ENCODE measurements around the gene EMC10.

Gene EMC10

DNA sequence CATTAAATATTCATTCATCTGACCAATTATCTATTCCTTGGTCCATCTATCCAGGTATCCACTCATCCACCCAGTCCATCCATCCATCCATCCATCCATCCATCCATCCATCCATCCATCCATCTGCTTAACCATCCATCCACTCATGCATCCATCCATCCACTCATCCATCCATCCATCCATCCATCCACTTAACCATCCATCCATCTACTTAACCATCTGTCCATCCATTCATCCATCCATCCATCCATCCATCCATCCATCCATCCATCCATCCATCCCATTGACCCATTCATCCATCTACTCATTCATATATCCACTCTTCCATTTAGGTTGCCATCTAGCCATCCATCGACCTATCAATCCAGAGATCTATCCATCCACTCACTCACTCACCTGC is 32.2 kb upstream of the EMC10 start:
- H3K4me3 Mint-ChIP-seq = no peak overlapping the region
- H3K27me3 Mint-ChIP-seq = peaks cover 9% of the 10 kb centered on the region
- H3K27ac Mint-ChIP-seq = no peak overlapping the region
- no peaks in the 10 kb centered on the region for H3K4me1 Mint-ChIP-seq (ENCODE audit: low read depth)
- H3K36me3 Mint-ChIP-seq = no peaks in the 10 kb centered on the region
- H3K9me3 Mint-ChIP-seq (ENCODE audit: low read depth) = no peaks in the 10 kb centered on the region

DNA sequence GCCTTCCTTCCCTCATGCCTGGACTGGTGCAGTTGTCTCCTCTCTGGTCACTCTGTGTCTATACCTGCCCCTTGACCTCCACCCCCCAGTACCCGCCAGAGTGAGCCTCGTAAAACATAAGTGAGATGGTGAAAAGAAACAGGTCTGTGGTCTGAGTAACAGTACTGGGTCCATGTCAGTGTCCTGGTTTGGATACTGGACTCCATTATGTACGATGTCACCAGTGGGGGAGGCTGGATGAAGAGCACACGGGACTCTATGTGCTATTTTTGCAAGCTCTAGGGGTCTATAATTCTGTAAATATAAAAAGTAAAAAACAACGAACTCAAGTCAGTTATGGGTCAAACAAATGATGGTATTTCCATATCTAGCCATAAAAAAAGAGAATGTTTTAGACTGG is 29.3 kb upstream of the EMC10 start:
- Mint-ChIP-seq H3K27ac (no peak overlapping the region), H3K27me3 (peaks cover 5% of the 10 kb centered on the region), H3K4me3 (no peak overlapping the region), H3K9me3 (ENCODE audit: low read depth) (no peaks in the 10 kb centered on the region), H3K36me3 (no peaks in the 10 kb centered on the region), H3K4me1 (ENCODE audit: low read depth) (no peaks in the 10 kb centered on the region)

DNA sequence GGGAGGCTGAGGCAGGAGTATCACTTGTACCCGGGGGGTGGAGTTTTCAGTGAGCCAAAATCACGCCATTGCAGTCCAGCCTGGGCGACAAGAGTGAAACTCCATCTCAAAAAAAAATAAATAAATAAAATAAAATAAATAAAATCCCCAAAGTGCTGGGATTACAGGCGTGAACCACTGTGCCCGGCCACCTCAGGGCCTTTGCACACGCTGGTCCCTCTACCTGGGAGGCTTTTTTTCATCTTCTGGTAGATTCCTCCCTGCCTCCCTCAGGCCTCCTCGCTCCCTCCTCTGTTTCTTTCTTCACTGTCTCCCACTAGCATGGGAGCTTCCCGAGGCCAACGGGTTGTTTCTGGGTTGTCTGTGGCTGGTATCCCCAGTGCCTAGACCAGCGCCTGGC is 28.6 kb upstream of the EMC10 start:
- no peaks in the 10 kb centered on the region for H3K36me3 Mint-ChIP-seq
- no peaks in the 10 kb centered on the region for H3K4me1 Mint-ChIP-seq (ENCODE audit: low read depth)
- no peaks in the 10 kb centered on the region for H3K9me3 Mint-ChIP-seq (ENCODE audit: low read depth)
- no peak overlapping the region for H3K4me3 Mint-ChIP-seq
- H3K27ac Mint-ChIP-seq = no peak overlapping the region
- H3K27me3 Mint-ChIP-seq = peaks cover 5% of the 10 kb centered on the region

DNA sequence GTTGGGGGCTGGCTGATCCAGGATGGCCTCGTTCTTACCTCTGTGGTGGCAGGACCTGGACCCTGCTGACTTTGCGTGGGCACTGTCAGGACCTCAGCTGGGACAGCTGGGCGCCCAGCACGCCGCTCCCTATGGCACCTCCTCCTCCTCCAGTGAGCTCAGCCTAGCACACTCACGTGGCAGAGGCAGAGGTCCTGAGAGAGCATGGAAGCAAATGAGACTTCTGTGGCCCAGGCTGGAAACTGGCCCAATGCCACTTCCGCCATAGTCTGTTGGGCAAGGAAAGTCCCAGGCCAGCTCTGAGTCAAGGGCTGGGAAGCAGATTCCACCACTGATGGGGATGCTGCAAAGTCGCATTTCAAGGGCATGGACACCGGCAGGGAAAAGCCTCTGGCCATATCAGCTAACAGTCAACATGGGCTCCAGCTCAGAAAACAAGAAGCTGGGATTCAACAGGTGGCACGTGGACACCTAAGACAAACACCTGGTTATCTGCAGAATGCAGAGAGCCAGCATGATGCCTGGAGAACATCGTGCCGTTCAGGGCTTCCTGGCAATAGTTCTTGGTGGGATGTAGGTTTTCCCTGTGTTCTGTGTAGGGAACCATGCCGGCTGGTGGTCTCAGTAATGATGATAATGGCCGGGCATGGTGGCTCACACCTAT is 26.9 kb upstream of the EMC10 start:
- H3K9me3 Mint-ChIP-seq (ENCODE audit: low read depth) = no peaks in the 10 kb centered on the region
- H3K27ac Mint-ChIP-seq = no peak overlapping the region

DNA sequence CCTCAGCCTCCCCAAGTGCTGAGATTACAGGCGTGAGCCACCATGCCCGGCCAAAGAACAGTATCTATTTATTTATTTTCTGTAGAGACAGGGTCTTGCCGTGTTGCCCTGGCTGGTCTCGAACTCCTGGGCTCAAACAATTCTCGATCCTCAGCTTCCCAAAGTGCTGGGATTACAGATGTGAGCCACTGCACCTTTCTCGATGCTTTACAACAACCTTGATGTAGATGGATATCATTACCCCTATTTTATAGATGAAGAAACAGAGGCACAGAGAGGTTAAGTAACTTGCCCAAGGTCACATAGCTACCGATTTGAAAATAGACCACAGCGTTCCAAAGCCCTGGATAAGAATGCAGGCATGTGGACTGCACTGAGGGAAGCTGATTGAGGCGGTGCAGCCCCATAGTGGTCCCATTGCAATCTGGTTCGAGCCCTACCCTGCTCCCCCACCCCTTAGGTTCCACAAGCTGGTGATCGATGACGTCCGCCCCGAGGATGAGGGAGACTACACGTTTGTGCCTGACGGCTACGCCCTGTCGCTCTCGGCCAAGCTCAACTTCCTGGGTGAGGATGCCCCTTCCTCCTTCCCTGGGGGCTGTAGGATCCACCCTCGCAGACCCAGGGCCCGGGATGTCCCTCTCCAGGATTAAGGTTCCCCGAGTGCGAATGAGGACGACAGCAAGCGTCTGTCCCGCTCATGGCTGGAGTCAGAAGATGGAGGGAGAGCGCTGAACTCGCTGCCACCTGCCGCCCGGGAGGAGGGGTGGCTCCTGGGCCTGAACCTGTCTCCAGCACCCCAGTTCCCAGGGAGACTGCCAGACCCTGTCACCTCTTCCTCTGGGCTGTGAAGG is 25.7 kb upstream of the EMC10 start:
- H3K9me3 Mint-ChIP-seq (ENCODE audit: low read depth) = no peaks in the 10 kb centered on the region
- H3K4me3 Mint-ChIP-seq = no peak overlapping the region
- H3K27me3 Mint-ChIP-seq = no peaks in the 10 kb centered on the region
- no peaks in the 10 kb centered on the region for H3K4me1 Mint-ChIP-seq (ENCODE audit: low read depth)
- H3K27ac Mint-ChIP-seq = no peak overlapping the region
- no peaks in the 10 kb centered on the region for H3K36me3 Mint-ChIP-seq

More for the DNA sequence above, 26.9 kb upstream of the EMC10 start:
- no peaks in the 10 kb centered on the region for H3K4me1 Mint-ChIP-seq (ENCODE audit: low read depth)
- H3K4me3 Mint-ChIP-seq = no peak overlapping the region
- no peaks in the 10 kb centered on the region for H3K36me3 Mint-ChIP-seq
- H3K27me3 Mint-ChIP-seq = peaks cover 2% of the 10 kb centered on the region

DNA sequence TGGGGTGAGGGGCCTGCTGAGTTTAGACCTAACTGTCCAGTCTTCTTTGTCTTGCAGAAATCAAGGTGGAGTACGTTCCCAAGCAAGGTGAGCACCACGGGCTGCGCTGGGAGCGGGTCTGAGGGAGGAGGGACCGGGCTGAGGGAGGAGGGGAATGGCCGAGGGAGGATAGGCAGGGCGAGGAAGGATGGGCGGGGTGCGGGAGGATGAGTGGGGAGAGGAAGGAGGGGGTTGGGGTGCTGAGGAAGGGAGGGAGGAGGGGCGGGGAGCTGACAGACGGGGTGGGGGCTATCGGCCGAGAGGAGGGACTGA is 25.1 kb upstream of the EMC10 start:
- no peaks in the 10 kb centered on the region for H3K36me3 Mint-ChIP-seq
- H3K27me3 Mint-ChIP-seq = no peaks in the 10 kb centered on the region
- no peak overlapping the region for H3K4me3 Mint-ChIP-seq
- no peak overlapping the region for H3K27ac Mint-ChIP-seq
- no peaks in the 10 kb centered on the region for H3K4me1 Mint-ChIP-seq (ENCODE audit: low read depth)
- H3K9me3 Mint-ChIP-seq (ENCODE audit: low read depth) = no peaks in the 10 kb centered on the region

DNA sequence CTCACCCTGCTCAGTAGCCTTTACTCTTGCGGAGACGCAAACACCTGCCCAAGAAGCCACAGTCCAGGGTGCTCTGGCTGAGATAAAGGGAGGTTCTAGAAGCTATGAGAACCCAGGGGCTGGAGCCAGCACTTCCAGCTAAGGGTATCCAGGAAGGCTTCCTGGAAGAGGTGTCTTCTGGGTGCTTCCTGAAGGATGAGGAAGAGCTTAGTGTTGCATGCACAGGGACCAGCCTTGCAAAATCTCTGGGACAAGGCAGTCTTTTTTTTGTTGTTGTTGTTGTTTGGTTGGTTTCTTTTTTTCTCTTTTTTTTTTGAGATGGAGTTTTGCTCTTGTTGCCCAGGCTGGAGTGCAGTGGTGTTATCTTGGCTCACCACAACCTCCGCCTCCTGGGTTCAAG is 23.1 kb upstream of the EMC10 start:
- Mint-ChIP-seq H3K36me3 (peaks cover 2% of the 10 kb centered on the region), H3K9me3 (ENCODE audit: low read depth) (no peaks in the 10 kb centered on the region), H3K4me1 (ENCODE audit: low read depth) (no peaks in the 10 kb centered on the region), H3K27ac (no peak overlapping the region), H3K27me3 (peaks cover 9% of the 10 kb centered on the region), H3K4me3 (no peak overlapping the region)

DNA sequence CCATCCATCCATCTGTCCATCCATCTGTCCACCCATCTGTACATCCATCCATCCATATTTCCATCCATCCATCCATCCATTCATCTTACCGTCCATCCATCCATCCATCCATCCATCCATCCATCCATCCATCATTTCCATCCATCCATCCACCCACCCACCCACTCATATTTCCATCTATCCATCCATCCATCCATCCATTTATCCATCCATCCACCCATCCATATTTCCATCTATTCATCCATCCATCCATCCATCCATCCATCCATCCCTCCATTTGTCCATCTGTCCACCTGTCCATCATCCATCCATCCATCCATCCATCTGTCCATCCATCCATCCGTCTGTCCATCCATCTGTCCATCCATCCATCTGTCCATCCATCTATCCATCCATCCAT is 20.3 kb upstream of the EMC10 start:
- no peaks in the 10 kb centered on the region for H3K9me3 Mint-ChIP-seq (ENCODE audit: low read depth)
- no peak overlapping the region for H3K27ac Mint-ChIP-seq
- peaks cover 11% of the 10 kb centered on the region for H3K27me3 Mint-ChIP-seq
- H3K4me1 Mint-ChIP-seq (ENCODE audit: low read depth) = no peaks in the 10 kb centered on the region
- H3K4me3 Mint-ChIP-seq = no peak overlapping the region
- H3K36me3 Mint-ChIP-seq = peaks cover 2% of the 10 kb centered on the region

DNA sequence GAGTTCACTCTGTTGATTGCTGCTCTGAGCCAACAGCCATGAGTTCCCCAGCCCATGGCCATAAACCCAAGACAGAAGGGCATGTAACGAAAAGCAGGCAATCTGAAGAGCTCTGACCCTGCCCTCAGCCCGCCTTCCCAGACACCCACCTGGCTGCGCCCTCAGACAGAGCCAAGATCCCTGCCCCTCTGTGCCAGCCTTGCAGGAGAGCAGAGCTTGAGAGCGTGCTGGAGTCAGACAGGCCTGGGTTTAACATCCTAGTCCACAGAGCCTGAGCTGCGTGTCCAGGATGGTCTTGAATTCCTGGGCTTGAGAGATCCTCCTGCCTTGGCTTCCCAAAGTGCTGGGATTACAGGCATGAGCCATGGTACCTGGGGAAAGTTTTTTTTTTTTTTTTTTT is 19.0 kb upstream of the EMC10 start:
- Mint-ChIP-seq H3K36me3 (peaks cover 2% of the 10 kb centered on the region), H3K9me3 (ENCODE audit: low read depth) (no peaks in the 10 kb centered on the region), H3K27ac (no peak overlapping the region)

DNA sequence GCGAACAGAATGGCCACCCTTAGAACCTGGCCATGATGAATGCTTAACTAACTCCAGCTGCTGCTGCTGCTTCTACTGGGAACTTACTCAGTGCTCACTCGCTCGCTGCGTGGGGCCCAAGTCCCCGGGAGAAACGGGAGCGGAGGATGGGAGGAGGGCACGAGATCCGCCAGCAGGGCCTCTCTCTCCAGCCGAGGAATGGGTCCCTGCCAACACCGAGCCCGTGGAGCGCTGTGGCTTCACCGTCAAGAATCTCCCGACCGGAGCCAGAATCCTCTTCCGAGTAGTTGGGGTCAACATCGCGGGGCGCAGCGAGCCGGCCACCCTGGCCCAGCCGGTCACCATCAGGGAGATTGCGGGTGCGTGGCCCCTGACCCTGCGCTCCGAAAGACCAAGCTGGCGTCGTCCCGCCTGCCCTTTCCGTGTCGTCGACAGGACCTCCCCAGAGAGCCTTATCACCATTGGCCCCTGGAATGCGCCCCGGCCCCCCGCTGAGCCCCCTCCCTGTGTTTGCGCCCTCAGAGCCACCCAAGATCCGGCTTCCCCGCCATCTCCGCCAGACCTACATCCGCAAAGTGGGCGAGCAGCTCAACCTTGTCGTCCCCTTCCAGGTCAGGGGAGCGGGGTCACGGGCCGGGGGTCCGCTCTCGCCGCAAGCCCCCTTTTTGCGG is 17.8 kb upstream of the EMC10 start:
- H3K9me3 Mint-ChIP-seq (ENCODE audit: low read depth) = no peaks in the 10 kb centered on the region
- H3K27me3 Mint-ChIP-seq = peaks cover 13% of the 10 kb centered on the region
- H3K36me3 Mint-ChIP-seq = peaks cover 2% of the 10 kb centered on the region
- no peak overlapping the region for H3K4me3 Mint-ChIP-seq
- H3K27ac Mint-ChIP-seq = no peak overlapping the region
- peaks cover 3% of the 10 kb centered on the region for H3K4me1 Mint-ChIP-seq (ENCODE audit: low read depth)

More for the DNA sequence above, 19.0 kb upstream of the EMC10 start:
- Mint-ChIP-seq H3K4me3 (no peak overlapping the region), H3K27me3 (peaks cover 11% of the 10 kb centered on the region), H3K4me1 (ENCODE audit: low read depth) (peaks cover 3% of the 10 kb centered on the region)

DNA sequence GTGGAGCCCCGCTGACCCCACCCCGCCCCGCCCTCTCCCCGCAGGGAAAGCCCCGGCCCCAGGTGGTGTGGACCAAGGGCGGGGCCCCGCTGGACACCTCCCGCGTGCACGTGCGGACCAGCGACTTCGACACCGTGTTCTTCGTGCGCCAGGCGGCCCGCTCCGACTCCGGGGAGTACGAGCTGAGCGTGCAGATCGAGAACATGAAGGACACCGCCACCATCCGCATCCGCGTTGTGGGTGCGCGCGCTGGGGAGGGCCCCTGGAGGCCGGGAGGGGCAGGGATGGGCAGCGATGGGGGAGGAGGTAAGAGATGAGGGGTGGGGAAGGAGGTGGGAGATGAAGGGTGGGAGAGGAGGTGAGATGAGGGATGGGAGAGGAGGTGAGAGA is 17.2 kb upstream of the EMC10 start:
- Mint-ChIP-seq H3K36me3 (peaks cover 2% of the 10 kb centered on the region), H3K9me3 (ENCODE audit: low read depth) (no peaks in the 10 kb centered on the region), H3K4me1 (ENCODE audit: low read depth) (peaks cover 3% of the 10 kb centered on the region), H3K27ac (no peak overlapping the region), H3K4me3 (no peak overlapping the region), H3K27me3 (peaks cover 13% of the 10 kb centered on the region)

DNA sequence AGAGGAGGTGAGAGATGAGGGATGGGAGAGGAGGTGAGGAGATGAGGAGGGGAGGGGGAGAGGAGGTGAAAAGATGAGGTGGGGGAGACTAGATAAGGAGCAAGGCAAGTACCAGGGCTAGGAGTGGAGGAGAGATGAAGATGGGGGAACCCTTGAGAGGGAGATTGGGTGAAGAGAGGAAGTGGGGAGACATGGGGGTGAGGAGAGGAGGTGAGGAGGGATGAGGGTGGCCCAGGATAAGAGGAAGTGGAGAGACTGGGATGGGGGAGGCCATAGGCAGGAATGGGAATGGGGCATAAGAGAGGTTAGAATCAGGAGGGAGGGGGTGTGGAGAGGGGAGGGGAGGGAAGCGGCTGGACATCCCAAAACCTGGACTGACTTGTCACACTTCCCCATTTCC is 16.7 kb upstream of the EMC10 start:
- Mint-ChIP-seq H3K36me3 (peaks cover 2% of the 10 kb centered on the region), H3K4me1 (ENCODE audit: low read depth) (peaks cover 3% of the 10 kb centered on the region), H3K9me3 (ENCODE audit: low read depth) (no peaks in the 10 kb centered on the region), H3K27ac (no peak overlapping the region), H3K27me3 (peaks cover 13% of the 10 kb centered on the region), H3K4me3 (no peak overlapping the region)

DNA sequence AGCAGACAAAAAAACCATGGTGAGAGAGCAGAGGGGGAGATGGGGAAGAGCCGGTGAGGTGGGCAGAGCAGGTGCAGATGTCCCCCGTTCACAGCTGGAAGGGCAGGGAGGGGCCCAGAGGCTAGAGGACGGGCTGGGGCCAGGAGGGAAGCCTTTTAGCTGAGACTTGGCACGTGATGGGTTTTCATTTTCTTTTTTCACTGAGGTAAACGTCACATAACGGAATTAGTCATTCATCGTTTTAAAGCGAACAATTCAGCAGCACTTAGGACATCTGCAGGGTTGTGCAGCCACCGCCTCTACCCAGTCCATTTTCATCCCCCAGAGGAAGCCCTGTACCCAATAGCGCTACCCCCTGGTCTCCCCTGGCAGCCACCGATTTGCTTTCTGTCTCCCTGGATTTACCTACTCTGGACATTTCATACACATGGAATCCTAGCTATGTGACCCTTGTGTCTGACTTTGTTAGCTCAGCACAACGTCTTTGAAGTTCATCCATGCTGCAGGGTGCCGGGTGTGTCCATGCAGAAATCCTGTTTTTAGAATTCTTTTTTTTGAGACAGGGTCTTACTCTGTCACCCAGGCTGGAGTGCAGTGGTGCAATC is 16.0 kb upstream of the EMC10 start:
- peaks cover 2% of the 10 kb centered on the region for H3K36me3 Mint-ChIP-seq
- peaks cover 3% of the 10 kb centered on the region for H3K4me1 Mint-ChIP-seq (ENCODE audit: low read depth)
- peaks cover 13% of the 10 kb centered on the region for H3K27me3 Mint-ChIP-seq
- H3K27ac Mint-ChIP-seq = no peak overlapping the region
- H3K9me3 Mint-ChIP-seq (ENCODE audit: low read depth) = no peaks in the 10 kb centered on the region
- H3K4me3 Mint-ChIP-seq = no peak overlapping the region

DNA sequence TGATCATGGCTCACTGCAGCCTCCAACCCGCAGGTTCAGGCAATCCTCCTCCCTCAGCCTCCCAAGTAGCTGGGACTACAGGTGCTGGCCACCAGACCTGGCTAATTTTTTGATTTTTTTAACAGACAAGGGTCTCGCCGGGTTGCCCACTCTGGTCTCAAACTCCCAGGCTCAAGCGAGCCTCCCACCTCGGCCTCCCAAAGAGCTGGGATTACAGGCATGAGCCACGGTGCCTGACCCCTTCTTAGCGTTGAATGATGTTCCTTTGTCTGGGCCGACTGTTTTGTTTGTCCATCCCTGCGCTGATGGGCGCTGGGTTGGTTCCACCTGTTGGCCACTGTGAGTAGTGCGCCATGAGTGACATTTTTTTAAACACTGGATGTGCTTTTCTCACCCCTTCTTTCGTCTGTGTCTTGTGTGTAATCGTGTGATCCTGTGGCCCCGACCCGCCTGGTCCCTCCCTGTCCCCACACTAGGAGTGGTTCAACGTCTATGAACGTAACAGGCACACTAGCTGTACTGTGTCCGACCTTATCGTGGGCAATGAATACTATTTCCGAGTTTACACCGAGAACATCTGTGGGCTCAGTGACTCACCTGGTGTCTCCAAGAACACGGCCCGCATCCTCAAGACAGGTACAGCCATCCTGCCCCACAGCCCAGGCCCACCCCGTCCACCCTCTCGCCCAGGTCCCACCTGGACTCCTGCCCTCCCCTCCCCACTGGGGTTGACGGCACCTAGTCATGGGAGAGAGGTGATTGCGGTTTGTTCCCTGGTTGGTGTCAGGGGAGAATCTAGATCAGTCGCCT is 15.0 kb upstream of the EMC10 start:
- no peak overlapping the region for H3K27ac Mint-ChIP-seq
- H3K4me1 Mint-ChIP-seq (ENCODE audit: low read depth) = peaks cover 3% of the 10 kb centered on the region
- peaks cover 2% of the 10 kb centered on the region for H3K36me3 Mint-ChIP-seq
- no peak overlapping the region for H3K4me3 Mint-ChIP-seq
- peaks cover 13% of the 10 kb centered on the region for H3K27me3 Mint-ChIP-seq
- H3K9me3 Mint-ChIP-seq (ENCODE audit: low read depth) = no peaks in the 10 kb centered on the region
